Stimulated activated CD8-positive, alpha-beta memory T cell treated with anti-CD3 and anti-CD28 coated beads, Interleukin-12 subunit alpha, Interleukin-12 subunit beta, amount 100 ng/mL, for 4 hours (primary cell): ENCODE measurements around the gene SLC2A1.

ENCODE experiments used
- DNase-seq: peaks from one replicate; pipeline ENCODE4 v3.0.0-alpha.2; 2020; ENCODE audit warnings: low read depth

SLC2A1 gene

GRCh38 chr1:42889264-42889663 is 69.4 kb downstream of the SLC2A1 start:
- no peak for DNase-seq

- DNase-seq, result no peak
These were observed 70.5 kb downstream of the SLC2A1 start for GRCh38 chr1:42888013-42888633.

- DNase-seq, result no peak
These were observed 71.3 kb downstream of the SLC2A1 start for GRCh38 chr1:42887366-42887765.

- no peak for DNase-seq
These were observed 71.9 kb downstream of the SLC2A1 start for GRCh38 chr1:42886800-42887199.

- no peak for DNase-seq
These were observed 72.5 kb downstream of the SLC2A1 start for GRCh38 chr1:42886046-42886739.

GRCh38 chr1:42880384-42880783 is 78.3 kb downstream of the SLC2A1 start:
- no peak for DNase-seq

- DNase-seq, result no peak
These were observed 81.3 kb downstream of the SLC2A1 start for GRCh38 chr1:42877380-42877779.

- DNase-seq, result no peak
These were observed 82.7 kb downstream of the SLC2A1 start for GRCh38 chr1:42876009-42876408.
